Gastroesophageal sphincter (tissue), 3 donors: ENCODE results near the gene DEFB132.

Experiments used
- EP300 ChIP-seq: sonication (generic); formaldehyde crosslinking; IDR thresholded peaks from one replicate; pipeline ENCODE4 v1.6.1; 2017; ENCODE audit warnings: antibody characterized with exemption, mild to moderate bottlenecking
- TF ChIP-seq, protein P1 (sequence below), 4 experiments: fragments of 200-600 bp in 2 of 4; fragments of 450-650 bp in 2 of 4; sonication (generic) in 1 of 4; IDR thresholded peaks; one replicate each; pipeline ENCODE4 v1.5.1; 2017 to 2019; ENCODE audit warnings: antibody characterized with exemption in 4 of 4, mild to moderate bottlenecking in 2 of 4, moderate library complexity in 2 of 4

DNA sequence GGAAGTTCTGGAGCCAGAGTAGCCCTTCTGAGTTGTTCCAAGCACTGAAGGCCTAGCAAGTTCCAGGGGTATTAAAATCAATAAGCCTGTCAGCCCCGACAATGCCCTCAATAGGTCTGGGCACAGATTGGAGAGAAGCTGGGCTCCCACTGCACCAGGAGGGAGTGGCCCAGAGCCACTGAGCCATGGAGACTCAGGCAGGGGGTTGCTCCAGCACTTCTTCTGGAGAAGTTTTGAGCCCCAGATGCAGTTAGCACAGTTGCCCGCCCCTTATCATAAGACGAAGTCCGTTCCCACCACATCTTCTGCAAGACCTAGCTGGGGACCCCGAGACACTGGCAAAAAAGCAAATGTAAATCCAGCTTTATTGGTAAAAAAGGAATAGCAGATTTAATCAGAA is 13.0 kb downstream of the DEFB132 start:
- TF ChIP-seq, protein P1, sequence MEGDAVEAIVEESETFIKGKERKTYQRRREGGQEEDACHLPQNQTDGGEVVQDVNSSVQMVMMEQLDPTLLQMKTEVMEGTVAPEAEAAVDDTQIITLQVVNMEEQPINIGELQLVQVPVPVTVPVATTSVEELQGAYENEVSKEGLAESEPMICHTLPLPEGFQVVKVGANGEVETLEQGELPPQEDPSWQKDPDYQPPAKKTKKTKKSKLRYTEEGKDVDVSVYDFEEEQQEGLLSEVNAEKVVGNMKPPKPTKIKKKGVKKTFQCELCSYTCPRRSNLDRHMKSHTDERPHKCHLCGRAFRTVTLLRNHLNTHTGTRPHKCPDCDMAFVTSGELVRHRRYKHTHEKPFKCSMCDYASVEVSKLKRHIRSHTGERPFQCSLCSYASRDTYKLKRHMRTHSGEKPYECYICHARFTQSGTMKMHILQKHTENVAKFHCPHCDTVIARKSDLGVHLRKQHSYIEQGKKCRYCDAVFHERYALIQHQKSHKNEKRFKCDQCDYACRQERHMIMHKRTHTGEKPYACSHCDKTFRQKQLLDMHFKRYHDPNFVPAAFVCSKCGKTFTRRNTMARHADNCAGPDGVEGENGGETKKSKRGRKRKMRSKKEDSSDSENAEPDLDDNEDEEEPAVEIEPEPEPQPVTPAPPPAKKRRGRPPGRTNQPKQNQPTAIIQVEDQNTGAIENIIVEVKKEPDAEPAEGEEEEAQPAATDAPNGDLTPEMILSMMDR (IDR thresholded peaks at IDR 0.05) = no peak
- no peak for TF ChIP-seq EP300
